ENCODE results near the gene EML6.

Gene EML6

DNA sequence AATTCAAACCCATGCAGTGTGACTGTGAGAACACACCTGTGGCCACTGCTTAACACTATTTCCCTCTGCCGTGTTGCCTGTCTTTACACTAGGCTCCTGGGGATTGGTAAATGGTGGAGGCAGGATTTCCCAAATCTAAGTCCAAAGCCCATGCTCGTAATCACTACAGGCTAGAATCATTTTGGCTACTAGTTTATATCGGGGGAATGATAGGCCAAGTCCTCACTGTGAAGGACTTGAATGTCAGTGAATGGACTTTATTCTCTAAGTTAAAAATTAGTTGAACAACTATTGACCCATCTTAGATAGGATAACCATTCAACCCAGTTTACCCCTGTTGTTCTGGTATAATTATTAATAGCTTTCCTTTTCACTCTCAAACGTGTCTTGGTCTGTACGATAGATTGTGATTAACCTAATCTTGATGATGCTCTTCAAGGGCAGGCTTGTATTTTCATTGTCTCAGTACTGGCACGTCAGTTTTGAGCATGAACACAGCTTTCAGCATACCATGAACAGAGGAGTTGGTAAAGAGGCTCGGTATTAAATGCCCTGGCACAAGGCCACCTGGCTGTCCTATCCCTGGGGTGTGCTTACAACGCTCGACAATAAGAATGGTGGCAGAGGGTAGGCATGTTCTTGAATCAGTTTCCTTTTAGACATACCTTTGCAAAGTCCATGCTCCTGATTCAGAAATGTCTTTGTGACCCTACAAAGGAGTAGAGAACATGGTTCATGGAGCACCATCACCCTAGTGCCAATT lies 177.9 kb downstream of the EML6 start:
- in situ Hi-C loops (cut with MboI; ENCODE audit: low sequenced_read_pairs), result no loop called here

DNA sequence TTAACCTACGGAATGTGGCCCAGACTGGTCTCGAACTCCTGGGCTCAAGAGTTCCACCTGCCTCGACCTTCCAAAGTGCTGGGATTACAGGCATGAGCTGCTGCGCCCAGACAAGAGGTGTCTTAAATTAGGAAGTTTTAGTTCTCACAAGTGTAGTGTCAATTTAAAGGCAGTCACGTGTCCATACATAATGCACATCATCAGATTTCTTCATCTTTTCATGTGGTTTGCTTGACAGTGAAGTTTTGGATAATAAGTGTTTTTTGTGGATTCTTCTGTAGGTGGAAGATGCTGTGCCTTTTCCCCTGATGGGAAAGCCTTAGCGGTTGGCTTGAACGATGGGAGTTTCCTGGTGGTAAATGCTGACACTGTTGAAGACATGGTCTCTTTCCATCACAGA lies 179.3 kb downstream of the EML6 start:
- in situ Hi-C loops (cut with MboI; ENCODE audit: low sequenced_read_pairs), result no loop called here

- in situ Hi-C loops (cut with MboI; ENCODE audit: low sequenced_read_pairs), result no loop called here
Observed at GRCh38 chr2:54903736-54904554, 180.5 kb downstream of the EML6 start.

DNA sequence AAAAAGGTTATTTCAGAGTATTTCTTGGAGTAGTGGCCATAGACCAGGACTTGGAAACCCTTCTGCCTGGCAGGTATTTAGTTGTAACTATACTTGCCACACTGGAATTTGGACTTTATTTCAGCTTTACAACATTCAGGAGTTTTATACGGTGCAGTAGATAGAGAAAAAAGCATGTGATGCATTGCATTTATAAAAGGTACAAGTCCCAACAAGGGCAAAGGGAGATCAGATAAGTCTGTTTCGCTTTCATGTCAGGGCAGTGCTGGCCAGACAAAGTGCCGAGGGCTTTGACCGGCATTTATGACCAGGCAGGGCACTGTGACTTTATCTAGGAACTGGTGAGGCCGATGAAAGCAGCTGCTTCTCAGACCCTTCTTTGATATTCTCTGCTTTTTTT lies 181.4 kb downstream of the EML6 start:
- in situ Hi-C loops (cut with MboI; ENCODE audit: low sequenced_read_pairs), result no loop called here

DNA sequence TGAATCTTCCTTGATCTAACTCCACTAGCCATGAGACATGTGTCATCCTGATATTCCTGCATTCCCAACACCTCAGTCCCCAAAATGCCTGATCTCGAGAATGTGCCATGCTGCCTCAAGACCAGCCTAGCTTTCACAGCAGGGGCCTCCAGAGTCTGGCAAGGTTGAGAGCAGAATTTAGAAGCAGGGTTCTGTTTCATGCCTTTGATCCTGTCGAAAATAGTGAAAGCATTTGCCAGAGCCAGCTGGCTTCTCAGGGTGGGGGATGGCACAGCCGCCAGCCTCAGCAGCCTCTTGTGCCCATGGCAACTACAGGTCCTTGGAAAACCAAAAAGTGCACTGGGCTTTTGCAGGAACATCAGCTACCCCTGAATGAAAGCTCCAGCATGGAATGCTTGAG lies 183.3 kb downstream of the EML6 start:
- in situ Hi-C loops (cut with MboI; ENCODE audit: low sequenced_read_pairs), result no loop called here

DNA sequence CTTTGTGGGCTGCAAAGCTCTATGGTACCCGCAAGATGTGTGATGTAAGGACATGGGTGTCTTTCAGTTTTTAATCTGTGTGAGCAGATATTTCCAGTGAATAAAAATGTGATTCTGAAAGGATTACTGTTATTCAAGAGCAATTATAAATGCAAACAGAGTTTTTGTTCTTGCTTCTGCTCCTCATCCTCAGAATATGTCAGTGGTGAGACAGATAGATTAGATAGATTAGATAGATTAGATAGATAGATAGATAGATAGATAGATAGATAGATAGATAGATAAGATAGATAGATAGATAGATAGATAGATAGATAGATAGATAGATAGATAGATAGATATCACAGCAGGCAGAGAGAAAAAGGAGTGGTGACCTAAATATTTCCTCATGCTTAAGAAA lies 184.2 kb downstream of the EML6 start:
- in situ Hi-C loops (cut with MboI; ENCODE audit: low sequenced_read_pairs), result no loop called here

GRCh38 chr2:54908591-54908990 lies 185.1 kb downstream of the EML6 start:
- in situ Hi-C loops (cut with MboI; ENCODE audit: low sequenced_read_pairs), result no loop called here

DNA sequence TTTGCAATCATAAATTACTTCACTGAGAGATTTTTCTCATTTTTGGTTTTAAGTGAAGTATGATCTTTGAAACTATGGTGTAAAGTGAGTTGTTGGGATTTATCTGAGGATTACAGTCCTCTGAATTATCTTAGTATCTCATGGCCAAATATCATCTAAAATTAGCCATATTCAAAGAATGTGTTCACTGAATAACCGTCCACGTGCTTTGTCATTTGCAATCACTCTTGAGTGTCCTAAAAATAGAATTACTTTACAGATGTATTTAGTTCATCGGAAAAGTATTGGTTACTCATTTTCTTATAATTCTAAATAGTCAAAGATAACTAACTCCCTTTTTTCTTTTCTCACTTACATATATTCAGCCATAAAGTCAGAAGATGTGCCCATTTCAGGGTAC lies 185.5 kb downstream of the EML6 start:
- in situ Hi-C loops (cut with MboI; ENCODE audit: low sequenced_read_pairs), result no loop called here

DNA sequence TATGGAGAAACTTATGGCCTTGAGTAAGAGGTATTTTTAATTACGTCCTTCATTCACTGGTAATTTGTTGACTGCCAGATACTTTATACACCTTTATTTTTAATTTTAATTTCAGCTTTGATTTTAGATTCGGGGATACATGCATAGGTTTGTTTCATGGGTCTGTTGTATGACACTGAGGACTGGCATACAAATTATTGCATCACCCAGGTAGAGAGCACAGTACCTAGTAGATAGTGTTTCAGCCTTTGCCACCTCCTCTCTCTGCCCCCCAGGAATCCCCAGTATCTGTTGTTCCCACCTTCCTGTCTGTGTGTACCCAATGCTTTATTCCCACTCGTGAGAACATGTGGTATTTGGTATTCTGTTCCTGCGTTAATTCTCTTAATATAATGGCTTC lies 188.8 kb downstream of the EML6 start:
- in situ Hi-C loops (cut with MboI; ENCODE audit: low sequenced_read_pairs), result no loop called here

DNA sequence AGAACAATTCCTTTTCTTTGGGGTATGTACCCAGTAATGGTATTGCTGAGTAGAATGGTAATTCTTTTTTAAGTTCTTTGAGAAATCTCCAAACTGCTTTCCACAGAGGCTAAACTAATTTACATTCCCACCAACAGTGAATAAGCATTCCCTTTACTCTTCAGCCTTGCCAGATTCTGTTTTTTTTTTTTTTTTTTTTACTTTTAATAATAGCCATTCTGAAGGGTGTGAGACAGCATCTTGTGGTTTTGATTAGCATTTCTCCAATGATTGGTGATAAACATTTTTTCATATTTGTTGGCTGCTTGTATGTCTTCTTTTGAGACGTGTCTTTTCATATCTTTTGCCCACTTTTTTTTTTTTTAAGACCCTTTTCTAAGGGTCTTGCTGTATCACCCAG lies 189.4 kb downstream of the EML6 start:
- in situ Hi-C loops (cut with MboI; ENCODE audit: low sequenced_read_pairs), result no loop called here

GRCh38 chr2:54914637-54915036 lies 191.2 kb downstream of the EML6 start:
- in situ Hi-C loops (cut with MboI; ENCODE audit: low sequenced_read_pairs), result no loop called here

DNA sequence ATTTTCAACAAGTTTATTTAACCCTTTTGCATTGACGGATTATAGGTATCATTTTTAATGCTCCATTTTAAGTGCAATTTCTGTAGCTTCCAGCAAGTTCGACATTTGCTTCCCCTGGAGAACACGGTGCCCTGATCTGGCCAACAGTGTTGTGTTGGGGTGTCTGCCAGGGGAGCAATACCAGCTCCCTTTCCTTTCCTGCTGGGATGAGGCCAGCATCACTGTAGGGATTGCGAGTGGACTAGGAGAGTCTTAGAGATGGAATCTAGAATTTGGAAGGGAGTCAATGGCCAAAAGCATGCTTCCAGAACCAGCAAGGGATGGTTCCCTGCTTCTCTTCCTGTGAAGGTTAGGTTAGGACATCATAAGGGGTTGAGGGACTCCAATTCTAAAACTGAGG lies 191.6 kb downstream of the EML6 start:
- in situ Hi-C loops (cut with MboI; ENCODE audit: low sequenced_read_pairs), result no loop called here

DNA sequence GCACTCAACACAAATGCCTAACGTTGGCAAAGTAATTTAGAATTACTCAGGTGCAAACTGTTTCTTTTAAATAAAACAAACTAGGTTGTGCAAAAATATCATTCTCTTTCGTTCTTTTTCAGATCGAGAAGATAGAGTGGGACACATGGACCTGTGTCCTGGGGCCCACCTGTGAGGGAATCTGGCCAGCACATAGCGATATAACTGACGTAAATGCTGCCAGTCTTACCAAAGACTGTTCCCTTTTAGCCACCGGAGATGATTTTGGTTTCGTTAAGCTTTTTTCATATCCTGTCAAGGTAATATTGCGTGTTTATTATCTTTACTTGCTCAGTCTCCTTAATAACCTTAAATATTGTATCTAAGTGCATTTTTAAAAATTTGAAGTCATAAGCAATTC lies 193.2 kb downstream of the EML6 start:
- in situ Hi-C loops (cut with MboI; ENCODE audit: low sequenced_read_pairs), result no loop called here

GRCh38 chr2:54918647-54919280 lies 195.3 kb downstream of the EML6 start:
- in situ Hi-C loops (cut with MboI; ENCODE audit: low sequenced_read_pairs), result no loop called here

DNA sequence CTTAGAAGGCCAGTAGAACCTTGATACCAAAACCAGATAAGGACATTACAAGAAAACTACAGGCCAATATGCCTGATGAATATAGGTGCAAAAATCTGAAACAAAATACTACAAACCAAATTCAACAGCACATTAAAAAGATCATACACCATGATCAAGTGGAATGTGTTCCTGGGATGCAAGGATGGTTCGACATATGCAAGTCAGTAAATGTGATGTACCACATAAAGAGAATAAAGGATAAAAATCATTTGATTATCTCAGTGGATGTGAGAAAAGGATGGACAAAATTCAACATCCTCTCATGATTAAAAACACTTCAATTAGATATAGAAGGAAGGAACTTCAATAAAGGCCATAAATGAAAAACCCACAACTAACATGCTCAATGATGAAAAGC lies 197.2 kb downstream of the EML6 start:
- in situ Hi-C loops (cut with MboI; ENCODE audit: low sequenced_read_pairs), result no loop called here

GRCh38 chr2:54924121-54924520 lies 200.7 kb downstream of the EML6 start:
- in situ Hi-C loops (cut with MboI; ENCODE audit: low sequenced_read_pairs), result no loop called here

- in situ Hi-C loops (cut with MboI; ENCODE audit: low sequenced_read_pairs), result no loop called here
Observed at GRCh38 chr2:54925022-54925421, 201.6 kb downstream of the EML6 start.

DNA sequence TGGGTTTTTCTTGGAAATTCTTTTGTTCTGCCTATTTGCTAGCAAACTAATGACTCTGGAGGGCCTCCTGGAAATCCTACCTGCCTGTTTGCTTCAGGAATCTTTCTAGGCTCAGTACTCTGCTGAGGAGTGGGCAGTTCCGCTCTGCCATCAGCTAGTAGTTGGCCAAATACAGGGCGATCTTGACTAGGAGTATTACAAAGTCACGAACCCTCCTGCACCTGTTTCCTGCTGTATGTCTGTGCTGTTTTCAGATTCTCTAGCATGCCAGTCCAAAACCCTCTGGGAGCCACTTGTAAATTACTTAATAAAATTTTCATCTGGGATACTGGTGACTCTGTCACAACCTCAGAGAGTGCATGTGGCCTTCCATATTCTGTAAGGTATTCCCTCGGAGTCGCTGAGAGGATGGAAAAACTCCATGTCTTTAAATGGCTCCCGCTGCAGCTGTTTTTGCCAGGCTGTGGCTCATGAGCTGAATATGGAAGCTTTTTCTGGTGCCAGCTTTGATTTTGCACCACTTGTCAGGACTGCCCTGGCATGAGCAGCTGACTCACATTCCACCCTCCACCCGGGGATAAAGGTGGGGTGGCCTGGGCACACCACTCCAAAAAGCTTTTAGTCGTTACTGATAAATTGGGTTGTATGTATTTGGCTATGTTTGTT lies 203.8 kb downstream of the EML6 start:
- in situ Hi-C loops (cut with MboI; ENCODE audit: low sequenced_read_pairs), result no loop called here

DNA sequence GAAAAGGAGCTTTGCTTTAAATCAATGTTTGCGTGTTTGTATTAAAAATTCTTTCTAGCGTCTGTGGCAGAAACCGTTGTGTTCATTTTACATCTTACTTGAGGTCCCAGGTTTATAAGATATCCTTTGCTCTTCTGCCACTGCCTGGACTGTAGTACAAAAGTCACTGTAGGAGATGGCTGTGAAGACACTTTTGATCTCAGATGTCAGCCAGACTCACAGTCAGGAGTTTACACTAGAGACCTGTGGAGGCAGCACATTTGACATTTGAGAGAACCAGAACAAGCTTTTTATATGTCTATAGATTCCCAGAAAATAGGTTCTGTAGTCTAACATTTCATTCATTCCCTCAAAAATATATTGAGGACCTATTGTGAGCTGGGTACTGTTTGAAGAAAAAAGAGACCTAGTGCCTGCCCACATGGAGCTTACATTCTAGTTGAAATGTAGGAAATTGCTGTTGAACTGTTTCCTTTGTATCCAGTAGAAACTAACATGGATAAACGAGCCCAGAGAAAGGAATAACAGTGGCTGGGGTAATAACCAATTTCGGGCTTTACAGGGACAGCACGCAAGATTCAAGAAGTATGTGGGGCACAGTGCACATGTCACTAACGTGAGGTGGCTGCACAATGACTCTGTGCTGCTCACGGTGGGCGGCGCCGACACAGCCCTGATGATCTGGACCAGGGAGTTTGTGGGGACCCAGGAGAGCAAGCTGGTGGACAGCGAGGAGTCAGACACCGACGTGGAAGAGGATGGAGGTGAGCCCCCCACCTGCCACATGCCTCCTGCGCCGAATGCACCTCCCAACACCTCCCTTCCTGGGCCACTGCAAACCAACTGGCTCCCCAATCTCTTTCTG lies 204.5 kb downstream of the EML6 start:
- in situ Hi-C loops (cut with MboI; ENCODE audit: low sequenced_read_pairs), result no loop called here

- in situ Hi-C loops (cut with MboI; ENCODE audit: low sequenced_read_pairs), result no loop called here
Observed at GRCh38 chr2:54928719-54929118, 205.3 kb downstream of the EML6 start.

All from HL-60/S4 (cell line).